Superior temporal gyrus (tissue), 1 donor: Measurements from ENCODE around the gene SLC4A1AP.

ENCODE experiments used
- DNase-seq: peaks from one replicate; pipeline ENCODE4 v3.0.0-alpha.2; 2016; ENCODE audit errors: extremely low spot score

The SLC4A1AP gene

DNA sequence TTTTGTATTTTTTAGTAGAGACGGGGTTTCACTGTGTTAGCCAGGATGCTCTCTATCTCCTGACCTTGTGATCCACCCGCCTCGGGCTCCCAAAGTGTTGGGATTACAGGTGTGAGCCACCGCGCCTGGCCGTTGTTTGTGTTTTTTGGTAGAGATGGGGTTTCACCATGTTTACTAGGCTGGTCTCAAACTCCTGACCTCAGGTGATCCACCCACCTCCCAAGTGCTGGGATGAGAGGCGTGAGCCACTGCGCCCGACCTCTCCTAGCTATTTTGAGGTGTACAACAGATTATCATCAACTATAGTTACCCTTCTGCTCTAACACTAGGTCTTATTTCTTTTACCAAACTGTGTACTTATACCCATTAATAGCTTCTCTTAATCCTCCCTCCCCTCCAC, 78.9 kb downstream of the SLC4A1AP start:
- DNase-seq = no peak
